Activated CD4-positive, alpha-beta T cell treated with anti-CD3 and anti-CD28 coated beads, Interleukin-2, Interleukin-4, amounts not matched to agents 100 ng/mL and 50 ng/mL, durations not matched to agents 16 hours and 8 hours (primary cell): ENCODE data around the gene MCC.

Experiments
- DNase-seq: peaks from one replicate; pipeline ENCODE4 v3.0.0-alpha.2; 2020; ENCODE audit warnings: low spot score

The MCC gene

GRCh38 chr5:112976432-112977309 lies 511.6 kb downstream of the MCC start, which contains the start of gene DCP2:
DCP2 (plus strand) TSS chr5:112976798; CDS start chr5:112976934, 136 bp downstream.
- DNase-seq, result peak; percentile 99

- peak; percentile 32 for DNase-seq
These were observed 512.4 kb downstream of the MCC start for GRCh38 chr5:112975721-112976431.

GRCh38 chr5:112974901-112975300 lies 513.4 kb downstream of the MCC start:
- no peak for DNase-seq

- no peak for DNase-seq
These were observed 514.3 kb downstream of the MCC start for GRCh38 chr5:112973904-112974303.

GRCh38 chr5:112973036-112973435 lies 515.2 kb downstream of the MCC start:
- no peak for DNase-seq
